Parathyroid adenoma (tissue), 2 donors: ENCODE results near the gene FANCM.

ENCODE experiments used
- H2AFZ ChIP-seq: fragments of 300-600 bp; sonication (generic); one replicate; pipeline ENCODE4 v1.7.0; 2017; ENCODE audit warnings: antibody characterized with exemption, mild to moderate bottlenecking
- H3K27ac ChIP-seq: fragments of 300-600 bp; sonication (generic); one replicate; pipeline ENCODE4 v1.7.0; 2017
- H3K27me3 ChIP-seq: fragments of 300-600 bp; sonication (generic); one replicate; pipeline ENCODE4 v1.7.0; 2017; ENCODE audit warnings: low read length; ENCODE audit not compliant: control insufficient read depth, insufficient read depth
- H3K36me3 ChIP-seq: fragments of 300-600 bp; sonication (generic); one replicate; pipeline ENCODE4 v1.7.0; 2017; ENCODE audit warnings: low read length; ENCODE audit not compliant: control insufficient read depth, insufficient read depth
- H3K4me1 ChIP-seq: fragments of 300-600 bp; sonication (generic); one replicate; pipeline ENCODE4 v1.7.0; 2017; ENCODE audit warnings: control low read depth
- H3K4me2 ChIP-seq: fragments of 300-600 bp; sonication (generic); one replicate; pipeline ENCODE4 v1.7.0; 2017; ENCODE audit warnings: low read length
- H3K4me3 ChIP-seq: fragments of 300-600 bp; sonication (generic); one replicate; pipeline ENCODE4 v1.7.0; 2017; ENCODE audit warnings: low read depth, low read length
- H3K79me2 ChIP-seq: fragments of 300-600 bp; sonication (generic); one replicate; pipeline ENCODE4 v1.7.0; 2017; ENCODE audit warnings: control low read depth
- H3K9ac ChIP-seq: fragments of 300-600 bp; sonication (generic); one replicate; pipeline ENCODE4 v1.7.0; 2017; ENCODE audit warnings: mild to moderate bottlenecking
- H3K9me3 ChIP-seq: fragments of 300-600 bp; sonication (generic); one replicate; pipeline ENCODE4 v1.7.0; 2017; ENCODE audit warnings: low read length; ENCODE audit not compliant: control insufficient read depth
- TF ChIP-seq, protein P1 (sequence below): fragments of 300-600 bp; sonication (generic); IDR thresholded peaks from one replicate; pipeline ENCODE4 v1.7.0; 2017; ENCODE audit warnings: antibody characterized with exemption, mild to moderate bottlenecking
- donor health status: primary hyperparathyroidism.

Gene FANCM

DNA sequence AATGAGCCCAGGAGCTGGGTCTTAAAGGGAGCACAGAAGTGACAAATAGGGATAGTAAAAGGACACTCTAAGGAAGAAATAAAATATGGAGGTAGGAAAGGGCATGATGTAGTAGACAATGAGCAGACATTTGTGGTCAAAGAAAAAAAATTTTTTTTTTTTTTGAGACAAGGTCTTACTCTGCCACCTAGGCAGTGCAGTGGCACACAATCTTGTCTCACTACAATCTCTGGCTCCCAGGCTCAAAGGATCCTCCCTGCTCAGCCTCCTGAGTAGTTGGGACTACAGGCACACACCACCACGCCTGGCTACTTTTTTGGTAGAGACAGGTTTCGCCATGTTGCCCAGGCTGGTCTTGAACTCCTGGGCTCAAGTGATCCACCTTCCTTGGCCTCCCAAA is 10.0 kb upstream of the FANCM start:
- Histone ChIP-seq H3K9me3 (no peaks in the 10 kb centered on the region), H3K27ac (no peak overlapping the region), H3K27me3 (no peaks in the 10 kb centered on the region), H2AFZ (no peak overlapping the region), H3K4me3 (no peak overlapping the region), H3K9ac (no peak overlapping the region), H3K4me2 (no peak overlapping the region), H3K4me1 (no peaks in the 10 kb centered on the region), H3K79me2 (no peaks in the 10 kb centered on the region), H3K36me3 (no peaks in the 10 kb centered on the region)
- TF ChIP-seq, protein P1, sequence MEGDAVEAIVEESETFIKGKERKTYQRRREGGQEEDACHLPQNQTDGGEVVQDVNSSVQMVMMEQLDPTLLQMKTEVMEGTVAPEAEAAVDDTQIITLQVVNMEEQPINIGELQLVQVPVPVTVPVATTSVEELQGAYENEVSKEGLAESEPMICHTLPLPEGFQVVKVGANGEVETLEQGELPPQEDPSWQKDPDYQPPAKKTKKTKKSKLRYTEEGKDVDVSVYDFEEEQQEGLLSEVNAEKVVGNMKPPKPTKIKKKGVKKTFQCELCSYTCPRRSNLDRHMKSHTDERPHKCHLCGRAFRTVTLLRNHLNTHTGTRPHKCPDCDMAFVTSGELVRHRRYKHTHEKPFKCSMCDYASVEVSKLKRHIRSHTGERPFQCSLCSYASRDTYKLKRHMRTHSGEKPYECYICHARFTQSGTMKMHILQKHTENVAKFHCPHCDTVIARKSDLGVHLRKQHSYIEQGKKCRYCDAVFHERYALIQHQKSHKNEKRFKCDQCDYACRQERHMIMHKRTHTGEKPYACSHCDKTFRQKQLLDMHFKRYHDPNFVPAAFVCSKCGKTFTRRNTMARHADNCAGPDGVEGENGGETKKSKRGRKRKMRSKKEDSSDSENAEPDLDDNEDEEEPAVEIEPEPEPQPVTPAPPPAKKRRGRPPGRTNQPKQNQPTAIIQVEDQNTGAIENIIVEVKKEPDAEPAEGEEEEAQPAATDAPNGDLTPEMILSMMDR = no peak

DNA sequence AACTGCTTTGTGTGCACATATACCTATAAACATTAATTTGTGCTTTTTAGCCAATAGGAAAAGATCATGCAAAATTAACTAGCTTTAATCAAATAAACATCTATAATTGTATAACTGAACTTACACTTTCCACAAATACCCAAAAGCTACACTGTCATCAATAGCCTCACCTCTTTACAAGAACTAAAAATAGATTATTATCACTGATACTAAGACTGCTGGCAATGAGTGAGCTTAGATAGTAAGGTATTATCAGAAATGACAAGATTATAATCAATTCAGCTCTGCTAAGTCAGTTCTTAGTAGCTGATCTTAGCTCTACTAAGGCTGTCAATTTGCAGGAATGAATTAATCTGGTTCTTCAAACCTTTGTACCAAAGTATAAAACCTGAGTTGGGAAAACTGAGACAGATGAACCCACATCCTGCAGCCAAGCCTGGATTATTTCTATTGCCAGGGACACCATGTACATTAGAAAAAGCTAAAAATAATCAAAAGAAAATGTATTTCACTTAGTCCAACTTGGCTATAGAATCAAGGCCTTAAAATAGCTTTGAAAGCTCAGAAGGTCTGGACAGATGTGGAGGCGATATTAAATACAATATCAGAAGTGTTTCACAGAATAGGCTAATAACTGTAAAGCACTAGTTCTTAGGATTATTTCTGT is 6.6 kb upstream of the FANCM start:
- Histone ChIP-seq H3K9ac (no peak overlapping the region), H3K27me3 (no peaks in the 10 kb centered on the region), H3K4me2 (no peak overlapping the region), H3K9me3 (no peaks in the 10 kb centered on the region), H3K4me3 (no peak overlapping the region), H3K79me2 (peaks cover 10% of the 10 kb centered on the region), H3K4me1 (no peaks in the 10 kb centered on the region), H2AFZ (no peak overlapping the region), H3K27ac (no peak overlapping the region), H3K36me3 (no peaks in the 10 kb centered on the region)
- TF ChIP-seq, protein P1 = no peak

DNA sequence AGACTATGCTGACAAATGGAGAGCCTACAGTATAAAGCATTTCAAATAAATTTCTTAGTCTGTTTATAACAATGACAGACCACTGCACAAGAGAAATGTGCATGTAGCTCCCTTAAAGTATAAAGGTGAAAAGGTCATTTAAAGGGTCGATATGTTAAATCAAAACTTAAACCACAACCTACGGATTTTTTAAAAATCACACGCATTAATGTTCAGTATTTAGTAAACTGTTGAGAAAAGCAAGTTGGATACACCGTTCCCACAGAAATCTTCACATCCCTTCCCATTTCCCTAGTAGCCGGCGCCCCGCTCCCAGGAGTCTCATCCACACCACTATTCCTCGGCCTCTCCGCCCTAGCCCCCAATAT is 2.1 kb upstream of the FANCM start:
- no peaks in the 10 kb centered on the region for H3K4me1 ChIP-seq

DNA sequence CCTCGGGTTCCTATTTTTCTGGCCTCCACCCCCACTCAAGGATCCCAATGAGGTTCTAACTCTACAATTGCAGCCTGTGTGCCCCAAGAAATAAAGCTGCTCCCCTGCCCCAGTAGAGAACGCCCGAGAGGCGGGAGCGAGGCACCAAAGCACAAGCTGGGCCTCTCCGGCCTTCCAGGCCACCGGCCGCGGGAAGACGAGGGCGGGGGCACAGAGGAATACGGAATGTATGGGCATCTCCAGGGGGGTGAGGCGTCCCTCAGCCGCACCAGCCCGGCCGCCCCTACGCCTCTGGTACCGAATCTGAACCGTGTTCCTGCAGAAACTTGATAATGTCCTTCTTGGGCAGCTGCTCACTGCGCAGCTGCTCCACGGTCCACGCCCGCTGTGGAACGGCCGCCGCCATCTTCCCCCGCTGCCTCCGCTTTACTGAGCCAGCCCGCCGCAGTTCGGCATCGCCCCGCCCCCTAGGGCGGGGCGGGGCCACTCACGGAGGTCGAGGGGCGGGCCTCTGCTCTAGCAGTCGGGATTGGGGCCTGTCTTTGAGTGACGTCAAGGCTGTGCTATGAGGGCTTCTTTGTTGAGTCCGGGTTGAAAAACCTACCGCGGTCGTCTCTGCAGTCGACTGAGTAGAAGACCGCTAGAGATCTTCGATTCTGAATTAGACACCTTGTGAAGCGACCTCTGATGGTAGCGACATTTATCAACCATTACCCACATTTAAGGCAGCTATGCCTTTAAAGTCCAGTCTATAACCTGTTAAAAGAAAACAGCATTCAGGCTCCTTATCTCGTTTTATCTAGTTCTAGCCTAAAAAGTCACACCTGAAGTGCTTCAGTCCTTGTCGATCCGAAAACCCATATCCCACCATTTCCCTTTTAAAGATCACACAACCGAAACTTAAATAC is 1.4 kb upstream of the FANCM start, which contains the start of gene FKBP3:
Gene FKBP3, minus strand, starts transcription at position 431 of the 908 bp plus-strand sequence. Its CDS starts 25 bp downstream, at position 406.
- Histone ChIP-seq H3K9ac (peak within 1 kb of the TSS; percentile 4), H3K4me2 (peak within 1 kb of the TSS; percentile 95), H3K9me3 (no peaks in the 10 kb centered on the region), H3K79me2 (peaks cover 10% of the 10 kb centered on the region), H3K4me3 (peak within 1 kb of the TSS; percentile 90), H3K4me1 (no peaks in the 10 kb centered on the region), H2AFZ (peak within 1 kb of the TSS; percentile 85), H3K36me3 (no peaks in the 10 kb centered on the region), H3K27me3 (no peaks in the 10 kb centered on the region), H3K27ac (peak within 1 kb of the TSS; percentile 87)
- TF ChIP-seq, protein P1 = peak; percentile 29

More for the DNA sequence above, 2.1 kb upstream of the FANCM start:
- Histone ChIP-seq H3K36me3 (no peaks in the 10 kb centered on the region), H2AFZ (peak overlapping the region; percentile 85), H3K27me3 (no peaks in the 10 kb centered on the region), H3K27ac (peak overlapping the region; percentile 87), H3K9me3 (no peaks in the 10 kb centered on the region), H3K4me2 (peak overlapping the region; percentile 93), H3K9ac (peak overlapping the region; percentile 4), H3K4me3 (peak overlapping the region; percentile 90), H3K79me2 (peaks cover 10% of the 10 kb centered on the region)
- TF ChIP-seq, protein P1 = no peak
